Renal cortex interstitium (tissue), 11 donors: ENCODE results near the gene PRTN3. TPM values are rescaled to one million over a fixed set of nuclear protein-coding genes. Genes with fewer than 3 reads are reported as not detected.
"Not testable (repeated sequence)": the region's sequence is repeated elsewhere in the genome, so short reads cannot be mapped to it uniquely, and the experiment has no call there.

ENCODE experiments used
- DNase-seq, 11 donors: peaks; one replicate each; pipeline ENCODE4 v3.0.0-alpha.2; 2013; ENCODE audit warnings: low read depth in 9 of 11, low spot score in 4 of 11; ENCODE audit errors: extremely low read depth in 1 of 11
- polyA plus RNA-seq, 3 donors: library from polyadenylated mRNA; unstranded; fragments of 120-200 nt; gene quantifications; one replicate each; pipeline ENCODE4 v1.2.1, GENCODE V29; 2013; ENCODE audit not compliant: insufficient read length in 3 of 3

Gene PRTN3
- polyA plus RNA-seq, 3 donors, result 0.81 to 2.4 (median 1.6) TPM

DNA sequence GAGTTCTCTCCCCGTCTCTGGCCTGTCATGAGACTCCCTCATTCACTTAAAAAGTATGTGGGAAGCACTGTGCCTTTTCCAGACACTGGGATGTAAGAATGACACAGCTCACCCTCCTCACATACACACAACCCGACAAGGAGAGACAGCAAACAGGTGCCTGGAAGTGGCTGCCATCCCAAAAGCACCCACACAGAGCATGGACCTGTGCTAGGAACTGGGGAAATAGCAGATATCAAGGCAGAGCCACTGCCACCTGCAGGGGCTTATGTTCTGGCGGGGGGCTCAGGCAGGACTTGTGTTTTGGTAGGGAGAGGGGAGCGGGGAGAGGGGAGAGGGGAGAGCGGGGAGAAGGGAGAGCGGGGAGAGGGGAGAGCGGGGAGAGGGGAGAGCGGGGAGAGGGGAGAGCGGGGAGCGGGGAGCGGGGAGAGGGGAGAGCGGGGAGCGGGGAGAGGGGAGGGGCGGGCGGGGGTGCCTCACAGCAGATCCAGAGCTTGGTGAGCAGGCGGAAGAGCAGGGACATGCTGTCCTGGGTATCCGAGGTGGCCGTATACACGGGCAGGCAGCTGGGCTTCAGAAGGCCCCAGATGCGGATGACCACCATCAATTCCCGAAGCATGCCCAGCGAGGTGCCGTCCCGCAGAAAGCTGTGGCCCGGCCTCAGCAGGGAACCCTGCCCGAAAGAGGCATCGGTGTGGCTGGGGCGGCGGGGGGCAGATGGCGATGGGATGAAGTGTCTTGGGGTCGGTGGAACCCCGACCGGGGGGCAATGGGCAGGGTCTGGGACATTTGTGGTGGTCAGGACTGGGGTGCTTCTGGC lies 30.9 kb downstream of the PRTN3 start:
- no peak for DNase-seq

DNA sequence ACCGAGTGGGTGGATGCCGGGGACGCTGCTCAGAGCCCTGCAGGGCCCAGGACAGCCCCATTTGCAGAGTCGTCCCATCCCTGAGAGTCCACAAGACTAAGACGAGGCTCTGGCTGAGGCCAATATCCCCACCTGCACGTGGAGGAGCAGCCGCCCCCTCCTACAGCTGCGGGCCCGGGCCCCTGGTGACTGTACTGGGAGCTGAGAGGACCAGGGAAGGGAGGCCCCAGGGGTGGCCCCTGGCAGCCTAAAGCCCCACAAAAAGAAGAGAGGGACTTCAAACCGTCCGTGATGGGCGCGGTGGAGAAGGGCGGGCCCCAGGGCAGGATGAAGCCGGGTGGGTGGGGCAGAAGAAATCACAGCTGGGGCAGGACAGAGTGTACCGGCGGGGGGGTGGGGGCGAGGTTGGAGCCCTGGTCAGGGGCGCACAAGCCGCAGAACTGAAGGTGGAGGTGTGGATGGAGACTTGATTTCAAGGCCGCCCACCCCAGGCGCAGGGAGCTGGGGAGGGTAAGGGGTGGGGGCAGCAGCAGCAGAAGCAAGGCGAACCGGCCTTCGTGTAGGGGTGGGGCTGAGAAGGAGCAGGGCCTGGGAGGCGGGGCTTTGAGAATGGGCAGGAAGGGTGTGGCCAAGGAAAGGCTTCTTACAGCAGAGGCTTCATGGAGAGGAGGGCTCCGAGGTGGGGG lies 31.6 kb downstream of the PRTN3 start:
- DNase-seq, result no peak

DNA sequence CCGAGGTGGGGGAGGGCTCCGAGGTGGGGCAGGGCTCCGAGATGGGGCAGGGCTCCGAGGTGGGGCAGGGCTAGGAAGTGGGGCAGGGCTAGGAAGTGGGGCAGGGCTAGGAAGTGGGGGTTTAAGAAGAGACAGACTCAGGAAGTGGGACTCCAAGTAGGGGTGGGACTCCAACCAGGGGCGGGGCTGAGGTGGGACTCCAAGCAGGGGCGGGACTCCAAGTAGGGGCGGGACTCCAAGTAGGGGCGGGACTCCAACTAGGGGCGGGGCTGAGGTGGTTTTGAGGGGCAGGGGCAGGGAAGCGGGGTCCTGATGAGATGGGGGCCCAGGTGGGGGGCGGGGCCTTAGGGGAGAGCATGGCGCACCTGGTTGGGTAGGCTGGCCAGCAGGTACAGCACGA lies 32.3 kb downstream of the PRTN3 start:
- no peak for DNase-seq

DNA sequence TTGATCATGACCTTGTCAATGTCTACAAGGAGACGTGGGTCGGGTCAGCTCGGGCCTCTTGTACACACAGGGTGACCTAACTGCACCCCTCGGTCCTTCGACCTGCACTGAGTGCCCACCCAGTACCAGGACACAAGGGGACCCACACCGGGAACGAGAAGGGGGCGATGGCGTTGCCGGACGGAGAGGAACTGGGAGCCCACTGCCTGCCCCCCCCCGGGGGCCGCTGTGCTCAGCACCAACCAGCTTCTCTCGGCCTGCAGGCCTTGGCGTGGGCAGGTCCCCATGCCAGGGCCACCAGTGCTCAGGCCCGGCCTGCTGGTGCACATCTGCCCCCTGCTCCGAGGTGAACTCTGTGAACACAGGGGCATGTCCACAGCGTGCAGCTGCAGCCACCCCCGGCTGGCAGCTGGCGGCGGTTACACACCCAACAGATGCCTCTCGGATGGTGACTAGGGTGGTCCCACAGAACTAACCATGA lies 32.8 kb downstream of the PRTN3 start:
- DNase-seq, result no peak

DNA sequence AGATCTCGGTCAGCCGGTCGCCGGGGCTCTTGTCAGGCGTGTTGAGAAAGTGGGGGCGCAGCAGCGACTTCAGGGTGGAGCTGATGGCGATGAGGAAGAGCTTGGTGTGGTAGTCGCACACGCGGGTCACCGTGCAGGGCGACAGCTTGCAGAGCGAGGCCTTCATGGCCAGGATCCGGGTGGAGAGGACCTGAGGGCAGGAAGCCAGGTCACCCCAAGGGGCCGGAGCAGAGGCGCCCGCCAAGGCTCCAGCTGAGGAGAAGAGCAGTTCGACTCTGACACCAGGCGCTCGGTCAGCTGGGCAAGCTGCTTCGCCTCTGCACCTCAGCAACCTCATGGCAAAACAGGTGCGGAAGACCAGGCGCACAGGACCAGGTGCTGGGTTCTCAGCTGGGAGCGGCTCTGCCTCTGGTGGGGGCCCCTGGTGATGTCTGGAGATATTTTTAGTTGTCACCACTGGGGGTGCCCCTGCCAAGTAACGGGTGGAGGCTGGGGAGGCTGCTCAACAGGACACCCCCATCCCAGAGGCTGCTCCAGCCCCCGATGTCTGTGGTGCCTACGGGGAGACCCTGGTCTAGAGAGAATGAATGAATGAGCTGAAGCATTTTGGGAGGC lies 34.6 kb downstream of the PRTN3 start:
- DNase-seq, result no peak

DNA sequence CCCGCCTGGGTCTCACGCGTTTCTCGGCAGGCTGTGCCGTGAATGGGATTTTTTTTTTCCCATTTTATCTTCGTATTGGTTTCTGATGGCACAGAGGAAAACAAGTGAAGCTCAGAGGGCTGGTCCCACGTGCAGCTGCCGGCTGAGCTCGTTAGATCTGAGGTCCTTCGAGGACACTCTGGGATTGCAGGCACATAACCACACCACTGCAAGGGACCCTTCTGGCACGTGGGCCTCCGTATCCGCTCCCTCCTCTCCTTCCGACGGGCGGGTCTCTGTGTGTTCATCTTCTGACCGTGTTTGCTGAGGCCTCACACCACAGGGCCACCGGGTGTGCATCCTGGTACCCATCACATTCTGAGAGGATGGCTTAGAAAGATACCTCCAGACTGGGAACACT lies 35.3 kb downstream of the PRTN3 start:
- no peak for DNase-seq

DNA sequence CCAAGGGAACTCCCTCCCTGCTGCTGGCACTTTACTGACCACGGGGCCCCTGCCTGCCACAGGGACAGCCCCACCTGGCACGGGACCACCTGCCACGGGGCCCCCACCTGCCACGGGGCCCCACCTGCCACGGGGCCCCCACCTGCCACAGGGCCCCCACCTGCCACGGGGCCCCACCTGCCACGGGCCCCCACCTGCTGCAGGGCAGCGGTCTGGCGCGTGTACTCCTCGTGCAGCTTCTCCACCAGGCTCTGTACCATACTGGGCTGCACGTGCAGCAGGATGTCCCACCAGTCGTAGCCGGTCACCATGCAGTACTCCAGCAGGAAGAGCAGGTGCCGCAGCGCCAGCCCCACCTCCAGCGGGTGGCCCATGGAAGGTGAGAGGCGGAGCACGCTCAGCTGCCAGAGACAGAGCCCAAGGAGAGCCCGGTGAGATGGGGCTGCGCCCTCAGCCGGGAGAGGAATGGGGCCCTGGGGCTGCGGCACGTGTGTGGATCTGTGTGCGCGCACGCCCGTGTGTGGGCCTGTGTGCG lies 36.0 kb downstream of the PRTN3 start:
- no peak for DNase-seq

DNA sequence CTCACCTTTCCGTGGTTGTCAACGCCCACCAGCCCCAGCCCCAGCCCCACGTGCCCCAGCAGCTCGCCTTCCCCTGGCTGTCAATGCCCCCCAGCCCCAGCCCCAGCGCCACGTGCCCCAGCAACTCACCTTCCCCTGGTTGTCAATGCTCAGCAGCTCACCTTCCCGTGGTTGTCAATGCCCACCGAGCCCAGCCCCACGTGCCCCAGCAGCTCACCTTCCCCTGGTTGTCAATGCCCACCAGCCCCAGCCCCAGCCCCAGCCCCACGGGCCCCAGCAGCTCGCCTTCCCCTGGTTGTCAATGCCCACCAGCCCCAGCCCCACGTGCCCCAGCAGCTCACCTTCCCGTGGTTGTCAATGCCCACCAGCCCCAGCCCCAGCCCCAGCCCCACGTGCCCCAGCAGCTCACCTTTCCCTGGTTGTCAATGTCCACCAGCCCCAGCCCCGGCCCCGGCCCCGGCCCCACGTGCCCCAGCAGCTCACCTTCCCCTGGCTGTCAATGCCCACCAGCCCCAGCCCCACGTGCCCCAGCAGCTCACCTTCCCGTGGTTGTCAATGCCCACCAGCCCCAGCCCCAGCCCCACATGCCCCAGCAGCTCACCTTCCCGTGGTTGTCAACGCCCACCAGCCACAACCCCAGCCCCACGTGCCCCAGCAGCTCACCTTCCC lies 37.3 kb downstream of the PRTN3 start:
- DNase-seq, result not testable (repeated sequence)

DNA sequence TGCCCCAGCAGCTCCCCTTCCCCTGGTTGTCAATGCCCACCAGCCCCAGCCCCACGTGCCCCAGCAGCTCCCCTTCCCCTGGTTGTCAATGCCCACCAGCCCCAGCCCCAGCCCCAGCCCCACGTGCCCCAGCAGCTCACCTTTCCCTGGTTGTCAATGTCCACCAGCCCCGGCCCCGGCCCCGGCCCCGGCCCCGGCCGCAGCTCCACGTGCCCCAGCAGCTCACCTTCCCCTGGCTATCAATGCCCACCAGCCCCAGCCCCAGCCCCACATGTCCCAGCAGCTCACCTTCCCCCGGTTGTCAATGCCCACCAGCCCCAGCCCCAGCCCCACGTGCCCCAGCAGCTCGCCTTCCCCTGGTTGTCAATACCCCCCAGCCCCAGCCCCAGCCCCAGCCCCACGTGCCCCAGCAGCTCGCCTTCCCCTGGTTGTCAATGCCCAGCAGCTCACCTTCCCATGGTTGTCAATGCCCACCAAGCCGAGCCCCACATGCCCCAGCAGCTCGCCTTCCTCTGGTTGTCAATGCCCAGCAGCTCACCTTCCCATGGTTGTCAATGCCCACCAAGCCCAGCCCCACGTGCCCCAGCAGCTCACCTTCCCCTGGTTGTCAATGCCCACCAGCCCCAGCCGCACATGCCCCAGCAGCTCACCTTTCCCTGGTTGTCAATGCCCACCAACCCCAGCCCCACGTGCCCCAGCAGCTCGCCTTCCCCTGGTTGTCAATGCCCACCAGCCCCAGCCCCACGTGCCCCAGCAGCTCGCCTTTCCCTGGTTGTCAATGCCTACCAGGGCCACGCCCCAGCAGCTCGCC lies 38.2 kb downstream of the PRTN3 start:
- not testable (repeated sequence) for DNase-seq

DNA sequence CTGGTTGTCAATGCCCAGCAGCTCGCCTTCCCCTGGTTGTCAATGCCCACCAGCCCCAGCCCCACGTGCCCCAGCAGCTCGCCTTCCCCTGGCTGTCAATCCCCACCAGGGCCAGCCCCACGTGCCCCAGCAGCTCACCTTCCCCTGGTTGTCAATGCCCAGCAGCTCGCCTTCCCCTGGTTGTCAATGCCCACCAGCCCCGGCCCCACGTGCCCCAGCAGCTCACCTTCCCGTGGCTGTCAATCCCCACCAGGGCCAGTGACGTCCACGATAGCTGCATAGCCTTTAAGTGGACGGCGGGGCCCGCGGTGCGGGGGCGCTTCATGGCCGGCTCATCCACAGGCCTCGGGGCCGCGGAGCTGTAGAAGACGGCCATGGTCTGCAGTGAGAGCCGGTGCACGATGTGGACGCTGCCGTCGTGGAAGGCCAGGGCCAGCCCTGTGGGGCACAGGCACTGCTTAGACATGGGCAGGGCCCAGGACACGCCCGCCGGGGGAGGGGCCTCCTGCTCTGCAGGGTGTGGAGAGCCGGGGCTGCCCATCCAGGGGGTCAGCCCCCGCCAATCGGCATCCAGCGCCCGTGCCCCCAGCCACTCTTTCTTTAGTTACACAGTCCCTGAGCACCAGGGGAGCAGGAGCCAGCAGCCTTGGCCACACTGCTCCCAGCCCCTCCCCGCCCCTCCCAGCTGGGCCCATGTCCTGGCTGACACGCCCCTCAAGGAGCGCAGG lies 39.1 kb downstream of the PRTN3 start:
- DNase-seq, result no peak

DNA sequence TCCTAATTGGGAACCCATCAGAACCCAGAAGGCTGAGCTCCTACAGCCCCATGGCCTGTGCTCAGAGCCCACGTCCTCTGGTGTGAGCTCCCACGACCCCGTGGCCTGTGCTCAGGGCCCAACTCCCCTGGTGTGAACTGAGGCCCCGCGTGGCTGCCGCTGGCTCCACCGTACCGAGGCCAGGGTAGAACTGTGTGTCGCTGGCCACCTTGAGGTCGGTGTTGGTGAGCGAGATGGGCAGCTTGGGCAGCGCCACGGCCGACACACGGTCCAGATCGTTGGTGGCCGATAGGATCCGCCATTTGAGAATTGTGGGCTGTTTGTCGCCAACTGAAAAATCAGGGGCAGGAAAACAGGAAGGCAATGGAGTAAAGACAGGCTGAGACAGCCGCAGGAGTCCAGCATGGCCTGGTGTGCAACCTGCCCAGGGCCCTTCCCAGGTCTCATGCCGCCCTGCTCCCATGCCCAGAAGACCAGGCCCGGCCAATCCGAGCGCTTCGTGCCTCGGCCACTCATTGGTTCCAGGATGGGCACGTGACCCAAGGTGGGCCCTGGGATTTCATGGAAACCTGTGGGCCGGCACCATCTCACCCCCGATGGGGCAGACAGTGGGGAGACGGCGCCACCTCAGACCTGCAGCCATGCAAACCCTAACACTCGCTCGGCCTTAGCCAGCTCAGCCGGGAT lies 40.7 kb downstream of the PRTN3 start:
- no peak for DNase-seq

DNA sequence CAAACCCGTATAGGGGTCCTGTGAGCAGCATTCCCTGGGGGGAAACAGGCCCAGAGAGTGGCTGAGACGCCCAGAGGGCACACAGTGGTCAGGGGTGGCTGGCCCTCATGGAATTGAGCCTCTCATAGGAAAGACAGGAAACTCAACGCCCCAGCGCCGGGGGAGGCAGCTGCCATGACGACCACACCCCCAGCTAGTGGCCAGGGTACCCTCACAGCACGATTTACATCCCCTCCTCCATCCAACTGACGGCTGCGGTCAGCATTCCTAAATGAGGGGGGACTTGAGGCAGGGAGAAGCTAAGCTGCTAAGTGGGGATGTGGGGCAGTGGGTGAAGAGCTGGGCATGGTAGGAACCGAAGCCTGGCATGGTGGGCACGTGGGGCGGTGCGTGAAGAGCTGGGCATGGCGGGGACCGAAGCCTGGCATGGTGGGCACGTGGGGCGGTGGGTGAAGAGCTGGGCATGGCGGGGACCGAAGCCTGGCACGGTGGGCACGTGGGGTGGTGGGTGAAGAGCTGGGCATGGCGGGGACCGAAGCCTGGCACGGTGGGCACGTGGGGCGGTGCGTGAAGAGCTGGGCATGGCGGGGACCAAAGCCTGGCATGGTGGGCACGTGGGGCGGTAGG lies 42.2 kb downstream of the PRTN3 start:
- no peak for DNase-seq

DNA sequence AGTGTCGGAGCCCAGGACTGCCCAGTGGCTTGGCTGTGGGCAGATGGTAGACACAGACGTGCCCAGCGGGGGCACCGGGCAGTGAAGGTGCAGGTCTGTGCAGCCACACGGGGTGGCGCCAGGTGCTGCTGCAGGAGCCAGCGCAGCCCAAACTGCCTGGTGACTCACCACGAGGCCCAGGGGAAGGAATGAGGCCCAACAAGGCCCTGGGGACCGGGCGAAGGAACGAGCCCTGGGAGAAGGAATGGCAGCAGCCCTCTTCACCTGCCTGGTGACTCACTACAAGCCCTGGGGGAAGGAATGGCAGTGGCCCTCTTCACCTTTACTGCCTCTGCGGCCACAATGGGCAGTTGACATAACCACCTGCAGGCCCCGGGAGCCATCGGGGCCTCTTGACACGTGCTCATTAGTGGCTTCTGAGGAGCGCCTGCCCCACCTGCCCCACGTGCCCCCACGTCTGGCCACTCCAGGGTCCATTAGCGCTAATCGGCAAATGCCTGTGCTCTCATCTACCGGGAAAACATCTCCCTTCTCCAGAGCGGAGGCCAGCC lies 42.9 kb downstream of the PRTN3 start:
- DNase-seq, result no peak

DNA sequence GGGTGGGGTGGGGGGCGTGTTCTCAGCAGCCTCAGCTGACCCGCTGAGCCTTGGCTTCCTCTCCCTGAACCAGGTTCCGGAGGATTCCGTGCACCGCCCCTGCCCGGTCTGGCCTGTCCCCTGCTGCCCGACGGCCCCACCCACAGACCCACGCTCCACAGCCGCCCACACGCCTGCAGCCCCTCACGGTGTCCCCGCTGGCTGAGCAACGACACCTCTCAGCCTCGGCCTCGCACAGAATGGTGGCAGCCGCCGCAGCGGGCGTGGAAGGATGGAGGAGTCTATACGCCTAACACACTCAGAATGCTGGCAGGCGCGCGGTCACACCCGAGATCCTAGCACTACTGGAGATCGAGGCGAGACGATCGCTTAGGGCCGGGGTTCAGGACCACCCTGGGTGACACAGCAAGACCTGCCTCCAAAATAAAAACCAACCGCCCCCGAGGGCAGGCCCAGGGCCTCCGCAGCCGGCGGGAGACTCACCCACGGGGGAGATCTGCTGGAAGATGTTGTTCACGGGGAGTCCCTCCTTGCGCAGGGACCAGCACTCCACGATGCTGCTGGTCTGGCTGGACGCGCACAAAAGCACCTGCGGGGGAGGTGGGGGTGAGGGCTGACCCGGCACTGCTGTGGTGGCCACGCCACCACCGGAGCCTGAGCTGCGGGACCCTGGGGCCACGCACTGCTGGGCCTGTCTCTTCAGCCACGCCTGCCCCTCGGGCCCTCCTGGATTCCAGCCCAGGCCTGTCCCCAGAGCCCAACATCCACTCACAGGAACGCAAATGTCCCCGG lies 43.8 kb downstream of the PRTN3 start:
- no peak for DNase-seq

DNA sequence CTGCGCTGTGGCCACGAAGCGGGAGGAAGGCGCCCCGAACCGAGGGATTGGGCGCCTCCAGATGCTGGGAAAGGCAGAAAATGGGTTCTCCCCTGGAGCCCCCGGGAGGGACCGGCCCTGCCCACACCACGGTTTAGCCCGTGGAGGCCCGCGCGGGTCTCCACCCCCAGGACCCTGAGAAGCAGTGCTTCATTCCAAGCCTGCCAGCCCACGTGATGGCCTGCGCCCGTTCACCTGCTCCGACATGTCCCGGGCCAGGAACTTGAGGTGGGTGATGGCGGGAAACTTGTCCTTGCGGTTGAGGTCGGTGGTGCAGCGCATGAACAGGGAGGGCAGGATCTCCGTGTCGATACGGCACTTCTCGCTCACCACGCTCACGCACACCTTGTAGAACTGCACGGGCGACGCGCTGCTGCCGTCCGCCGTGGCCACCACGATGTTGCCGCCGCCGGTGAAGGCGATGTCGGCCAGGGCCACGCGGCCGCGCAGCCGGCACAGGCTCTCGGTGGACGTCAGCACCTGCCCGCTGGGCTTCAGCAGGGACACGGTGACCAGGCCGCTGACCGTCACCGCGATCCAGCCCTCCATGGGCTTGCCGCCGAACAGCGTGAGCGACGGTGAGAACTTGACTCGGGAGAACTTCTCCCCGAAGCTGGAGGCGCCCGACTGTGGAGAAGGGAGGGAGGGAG lies 44.9 kb downstream of the PRTN3 start:
- no peak for DNase-seq
